HG03432 (cell line): ENCODE measurements around the gene NKIRAS2.

Experiments used
- ATAC-seq: cut with Tn5 transposase; IDR thresholded peaks from one replicate; pipeline ENCODE4 v1.9.1; 2021; ENCODE audit warnings: mild to moderate bottlenecking, moderate library complexity; ENCODE audit not compliant: unreplicated experiment

The NKIRAS2 gene

DNA sequence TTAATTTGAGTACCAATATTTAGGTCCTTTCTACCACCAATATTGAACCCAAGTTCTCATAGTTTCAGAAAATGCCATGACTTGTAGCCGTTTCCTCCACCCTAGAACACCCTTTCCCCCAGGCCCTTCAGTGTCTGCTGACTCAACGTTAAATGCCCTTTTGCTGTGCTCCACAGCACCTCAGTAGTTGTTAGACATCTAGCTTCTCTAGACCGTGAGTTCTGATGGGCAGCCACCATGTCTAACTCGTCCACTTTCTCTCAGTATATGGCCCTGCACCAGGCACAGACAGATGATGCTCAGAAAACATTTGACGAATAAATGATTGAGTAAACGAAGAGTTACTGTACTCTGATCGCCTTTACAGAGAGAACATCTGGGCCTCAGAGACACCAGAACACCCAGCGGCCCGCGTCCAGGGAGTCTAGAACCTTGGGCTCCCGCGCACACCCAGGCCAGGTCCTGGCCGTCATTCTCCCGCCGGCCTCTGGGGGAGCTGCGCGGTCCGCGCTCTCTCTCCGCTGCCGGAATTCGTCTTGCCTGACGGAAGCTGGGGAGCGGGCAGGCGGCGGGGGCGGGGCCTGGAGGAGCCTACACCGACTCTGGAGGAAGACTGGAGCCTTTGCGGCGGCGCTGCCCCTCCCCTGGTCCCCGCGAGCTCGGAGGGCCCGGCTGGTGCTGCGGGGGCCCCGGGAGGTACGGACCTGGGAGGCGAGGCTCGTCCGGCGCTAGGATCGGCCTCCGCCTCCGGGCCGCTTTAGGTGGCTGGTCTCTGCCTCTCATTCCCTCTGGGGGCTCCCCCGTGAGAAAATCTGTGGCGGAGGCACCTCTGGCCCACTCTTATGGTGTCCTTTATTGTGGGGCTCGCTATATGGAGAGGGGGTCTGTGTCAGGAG, at the start of gene NKIRAS2:
TSS of gene NKIRAS2 (plus strand) at position 582 of the 896 bp plus-strand sequence. CDS start 1,488 bp downstream, outside the sequence.
- peak; percentile 65 for ATAC-seq

GRCh38 chr17:41970901-41971331, 49.0 kb upstream of the NKIRAS2 start:
- no peak for ATAC-seq

- ATAC-seq, result no peak
Observed at GRCh38 chr17:41971721-41972523, 48.0 kb upstream of the NKIRAS2 start.

DNA sequence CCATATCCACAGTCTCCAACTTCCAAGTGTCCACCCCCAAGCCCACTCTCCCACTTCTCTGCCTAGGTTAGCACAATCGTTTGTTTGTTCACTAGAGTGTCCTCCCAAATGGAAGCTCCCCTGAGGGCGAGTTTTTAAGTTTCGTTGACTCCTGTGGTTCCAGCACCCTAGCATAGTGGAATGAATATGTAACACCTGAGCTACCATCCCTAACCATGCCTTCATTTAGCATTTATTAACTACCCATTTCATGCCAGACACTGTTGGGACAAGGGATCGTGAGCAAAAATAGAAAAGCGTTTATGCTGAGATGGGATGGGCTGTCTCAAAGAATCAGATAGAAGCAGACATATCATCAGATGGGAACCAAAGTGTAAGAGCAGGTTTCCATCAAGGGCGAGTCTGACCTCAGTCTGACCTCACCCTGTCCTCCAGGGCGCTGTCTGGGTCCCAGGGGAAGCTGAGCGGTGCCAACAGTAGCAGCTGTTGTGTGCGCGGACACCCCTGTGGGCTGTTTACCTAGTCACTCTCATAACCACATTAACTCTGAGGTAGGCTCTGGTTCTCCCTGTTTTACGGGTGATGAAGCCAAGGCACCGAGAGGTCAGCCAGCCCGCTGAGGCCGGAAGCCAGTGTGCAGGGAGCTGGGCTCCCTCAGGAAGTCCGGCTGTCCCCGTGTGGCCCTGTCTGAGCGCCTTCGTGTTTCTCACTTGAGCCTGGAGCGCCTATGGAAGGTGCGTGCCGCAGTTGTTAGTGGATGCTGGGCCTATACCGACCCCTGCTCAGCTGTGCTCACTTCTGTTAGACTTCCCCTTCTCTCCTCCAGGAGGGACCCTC, 47.1 kb upstream of the NKIRAS2 start:
- ATAC-seq, result peak; percentile 51

- no peak for ATAC-seq
Observed at GRCh38 chr17:41973408-41973811, 46.5 kb upstream of the NKIRAS2 start.

- no peak for ATAC-seq
Observed at GRCh38 chr17:41974031-41974430, 45.9 kb upstream of the NKIRAS2 start.

- ATAC-seq, result no peak
Observed at GRCh38 chr17:41974658-41975057, 45.2 kb upstream of the NKIRAS2 start.

DNA sequence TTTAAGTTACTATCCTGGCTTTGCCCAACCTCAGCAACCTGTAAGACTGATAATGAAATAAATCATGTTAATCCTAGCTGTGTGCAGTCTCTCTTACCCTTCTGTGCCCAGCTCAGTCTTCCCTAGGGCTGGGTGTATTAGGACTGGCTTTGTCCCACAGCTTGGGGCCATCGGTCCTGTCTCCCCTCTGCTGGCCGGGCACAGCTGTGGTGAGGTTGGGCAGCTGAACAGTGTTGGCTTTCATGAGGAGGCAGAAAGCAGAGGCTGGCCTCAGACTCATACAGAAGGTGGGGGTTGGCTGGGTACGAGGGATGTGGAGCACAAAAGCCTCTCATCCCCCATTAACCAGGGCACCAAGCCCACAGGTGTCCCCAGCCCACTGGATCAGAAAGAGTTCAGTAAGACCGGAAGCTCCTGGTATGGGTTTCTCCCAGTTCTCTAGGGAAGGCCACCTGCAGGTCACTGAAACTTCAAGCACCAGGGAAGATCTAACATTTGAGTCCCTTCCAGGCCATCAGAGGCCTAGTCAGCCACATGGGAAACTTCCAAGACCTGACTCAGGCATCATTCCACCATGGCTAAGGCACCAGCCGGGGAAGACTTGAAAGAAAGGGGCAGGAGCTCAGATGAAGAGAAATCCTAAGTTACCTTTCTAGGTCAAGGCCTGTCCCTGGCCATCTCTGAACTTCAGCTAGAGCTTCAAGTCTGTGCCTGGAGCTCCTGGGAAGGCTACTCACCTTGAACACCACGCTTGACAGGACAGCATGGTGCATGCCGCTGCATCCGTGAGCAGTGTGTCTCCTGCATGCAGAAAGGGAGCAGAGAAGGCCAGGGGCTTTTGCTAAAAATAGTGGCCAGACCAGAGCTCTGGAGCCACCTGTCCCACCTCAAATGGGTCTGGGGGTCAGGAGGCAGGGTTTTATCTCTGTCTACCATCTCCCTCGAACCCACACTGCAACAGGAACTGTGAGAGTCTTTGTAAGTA, 44.5 kb upstream of the NKIRAS2 start:
- no peak for ATAC-seq

GRCh38 chr17:41976142-41976768, 43.6 kb upstream of the NKIRAS2 start:
- no peak for ATAC-seq

- ATAC-seq, result no peak
Observed at GRCh38 chr17:41977991-41978390, 41.9 kb upstream of the NKIRAS2 start.

GRCh38 chr17:41982026-41982760, 37.7 kb upstream of the NKIRAS2 start:
- ATAC-seq, result no peak

GRCh38 chr17:41984454-41984853, 35.4 kb upstream of the NKIRAS2 start:
- ATAC-seq, result no peak

DNA sequence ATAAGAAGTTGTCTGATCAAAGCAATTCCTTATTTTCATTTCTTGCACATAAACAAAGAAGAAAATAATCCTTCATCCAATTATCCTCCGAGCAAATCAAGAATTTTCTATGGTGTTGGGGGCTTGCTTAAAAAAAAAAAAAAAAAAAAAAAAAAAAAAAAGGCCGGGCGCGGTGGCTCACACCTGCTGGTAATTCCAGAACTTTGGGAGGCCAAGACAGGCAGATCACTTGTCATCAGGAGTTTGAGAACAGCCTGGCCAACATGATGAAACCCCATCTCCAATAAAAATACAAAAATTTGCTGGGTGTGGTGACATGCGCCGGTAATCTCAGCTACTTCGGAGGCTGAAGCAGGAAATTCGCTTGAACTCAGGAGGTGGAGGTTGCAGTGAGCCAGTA, 34.0 kb upstream of the NKIRAS2 start:
- ATAC-seq, result no peak

GRCh38 chr17:41986634-41987033, 33.3 kb upstream of the NKIRAS2 start:
- no peak for ATAC-seq

- no peak for ATAC-seq
Observed at GRCh38 chr17:41987642-41988041, 32.2 kb upstream of the NKIRAS2 start.

- no peak for ATAC-seq
Observed at GRCh38 chr17:41988418-41988817, 31.5 kb upstream of the NKIRAS2 start.

- ATAC-seq, result no peak
Observed at GRCh38 chr17:41989702-41990419, 30.0 kb upstream of the NKIRAS2 start.

- no peak for ATAC-seq
Observed at GRCh38 chr17:41992576-41992975, 27.3 kb upstream of the NKIRAS2 start.
